Neural cell (in vitro differentiated cells): Measurements from ENCODE around the gene CD180. TPM values are rescaled to one million over a fixed set of nuclear protein-coding genes. Genes with fewer than 3 reads are reported as not detected.

ENCODE experiments used
- H2AFZ ChIP-seq: fragments of 200-600, 300-800 bp; sonication (generic), shearing (Covaris generic); 2 replicates; pipeline ENCODE4 v1.6.0; 2014; ENCODE audit warnings: low read depth, mild to moderate bottlenecking, antibody characterized with exemption, low read length, moderate library complexity
- H3F3A ChIP-seq: fragments of 200-600 bp; shearing (Covaris generic); 2 replicates; pipeline ENCODE4 v1.6.1; 2016; ENCODE audit warnings: mild to moderate bottlenecking, moderate library complexity, mixed read lengths, antibody characterized with exemption, low read length; ENCODE audit not compliant: insufficient read depth, poor library complexity, severe bottlenecking
- H3K27ac ChIP-seq: fragments of 200-600, 300-800 bp; sonication (generic), shearing (Covaris generic); 2 replicates; pipeline ENCODE4 v1.5.1; 2014; ENCODE audit warnings: mild to moderate bottlenecking, low read length, moderate library complexity
- H3K27me3 ChIP-seq: fragments of 300-800, 200-600 bp; sonication (generic), shearing (Covaris generic); 2 replicates; pipeline ENCODE4 v1.6.0; 2014; ENCODE audit warnings: mild to moderate bottlenecking, low read depth, low read length, moderate library complexity; ENCODE audit not compliant: insufficient read depth
- H3K36me3 ChIP-seq: fragments of 300-800, 200-600 bp; sonication (generic), shearing (Covaris generic); 2 replicates; pipeline ENCODE4 v1.5.1; 2014; ENCODE audit warnings: mild to moderate bottlenecking, antibody characterized with exemption, low read length, moderate library complexity; ENCODE audit not compliant: insufficient read depth
- H3K4me2 ChIP-seq: fragments of 300-800, 200-600 bp; sonication (generic), shearing (Covaris generic); 2 replicates; pipeline ENCODE4 v1.6.0; 2014; ENCODE audit warnings: mild to moderate bottlenecking, low read length
- H3K4me3 ChIP-seq: fragments of 300-800, 200-600 bp; sonication (generic), shearing (Covaris generic); 2 replicates; pipeline ENCODE4 v1.5.1; 2014; ENCODE audit warnings: mild to moderate bottlenecking, low read length, moderate library complexity
- H3K79me2 ChIP-seq: fragments of 200-600 bp; shearing (Covaris generic); replicated peaks from 2 replicates; pipeline ENCODE4 v1.6.0; 2014; ENCODE audit warnings: mild to moderate bottlenecking, low read length, moderate library complexity; ENCODE audit not compliant: insufficient read depth
- H3K9ac ChIP-seq: fragments of 300-800, 200-600 bp; sonication (generic), shearing (Covaris generic); 2 replicates; pipeline ENCODE4 v1.6.1; 2016; ENCODE audit warnings: mild to moderate bottlenecking, low read length, mixed read lengths
- H3K9me2 ChIP-seq: fragments of 200-600 bp; shearing (Covaris generic); 2 replicates; pipeline ENCODE4 v1.6.1; 2016; ENCODE audit warnings: mild to moderate bottlenecking, low read length, mixed read lengths; ENCODE audit not compliant: insufficient read depth
- H3K9me3 ChIP-seq: fragments of 200-600, 300-800 bp; sonication (generic), shearing (Covaris generic); 2 replicates; pipeline ENCODE4 v1.6.1; 2016; ENCODE audit warnings: mild to moderate bottlenecking, mixed run types, low read length, moderate library complexity, mixed read lengths
- H4K20me1 ChIP-seq: fragments of 200-600 bp; shearing (Covaris generic); 2 replicates; pipeline ENCODE4 v1.6.1; 2016; ENCODE audit warnings: mild to moderate bottlenecking, mixed run types; ENCODE audit not compliant: insufficient read depth
- CTCF ChIP-seq: fragments of 450-650 bp; IDR thresholded peaks from 2 replicates; pipeline ENCODE4 v1.5.1; 2014; ENCODE audit warnings: antibody characterized with exemption, mild to moderate bottlenecking, moderate library complexity; ENCODE audit not compliant: poor library complexity, severe bottlenecking
- EP300 ChIP-seq: fragments of 450-650 bp; conservative IDR thresholded peaks from 2 replicates; pipeline ENCODE4 v1.6.1; 2014; ENCODE audit warnings: antibody characterized with exemption, mild to moderate bottlenecking, moderate library complexity; ENCODE audit not compliant: poor library complexity, severe bottlenecking
- EZH2 ChIP-seq: fragments of 200-600, 300-800 bp; shearing (Covaris generic), sonication (generic); IDR thresholded peaks from 2 replicates; pipeline ENCODE4 v1.6.1; 2014; ENCODE audit warnings: antibody characterized with exemption, low read length, borderline replicate concordance, mild to moderate bottlenecking; ENCODE audit not compliant: insufficient read depth, poor library complexity, severe bottlenecking
- MXI1 ChIP-seq: fragments of 450-650 bp; conservative IDR thresholded peaks from 2 replicates; pipeline ENCODE4 v1.6.1; 2014; ENCODE audit warnings: antibody characterized with exemption, mild to moderate bottlenecking; ENCODE audit not compliant: poor library complexity, severe bottlenecking
- POLR2AphosphoS5 ChIP-seq: IDR thresholded peaks from 2 replicates; pipeline ENCODE4 v1.6.1; 2012
- RAD21 ChIP-seq: fragments of 450-650 bp; conservative IDR thresholded peaks from 2 replicates; pipeline ENCODE4 v1.6.1; 2014; ENCODE audit warnings: antibody characterized with exemption, mild to moderate bottlenecking, moderate library complexity
- REST ChIP-seq: IDR thresholded peaks from 2 replicates; pipeline ENCODE4 v1.6.1; 2012; ENCODE audit warnings: borderline replicate concordance
- SMC3 ChIP-seq: fragments of 450-650 bp; conservative IDR thresholded peaks from 2 replicates; pipeline ENCODE4 v1.6.1; 2014; ENCODE audit warnings: antibody characterized with exemption, mild to moderate bottlenecking, moderate library complexity; ENCODE audit not compliant: poor library complexity
- TAF1 ChIP-seq: IDR thresholded peaks from 2 replicates; pipeline ENCODE4 v1.6.1; 2012; ENCODE audit warnings: low read depth
- polyA plus RNA-seq: library from polyadenylated mRNA; depleted of rRNA; stranded (reverse); fragments of >200 nt; gene quantifications from 2 replicates; pipeline ENCODE4 v1.2.3, GENCODE V29; 2014

CD180 gene
- polyA plus RNA-seq, 1 donor from 2014 or later = not detected

- TF ChIP-seq TAF1 (no peak), EP300 (no peak), CTCF (no peak), SMC3 (no peak), POLR2AphosphoS5 (no peak), RAD21 (no peak), MXI1 (no peak), EZH2 (no peak), REST (no peak)
- Histone ChIP-seq H3K36me3 (no peaks in the 10 kb centered on the region), H3K27me3 (no peaks in the 10 kb centered on the region), H3K79me2 (no peaks in the 10 kb centered on the region), H3K4me3 (no peak overlapping the region), H3F3A (no peaks in the 10 kb centered on the region), H3K4me2 (no peak overlapping the region), H3K9me3 (no peaks in the 10 kb centered on the region), H3K27ac (no peak overlapping the region), H4K20me1 (no peaks in the 10 kb centered on the region), H3K9me2 (no peaks in the 10 kb centered on the region), H3K9ac (no peak overlapping the region), H2AFZ (no peak overlapping the region)
Measured at GRCh38 chr5:67168069-67168468, 28.5 kb downstream of the CD180 start.

- H3K9me2 ChIP-seq = no peaks in the 10 kb centered on the region
- H3K27me3 ChIP-seq = no peaks in the 10 kb centered on the region
- H3K4me2 ChIP-seq = no peak overlapping the region
- H3K79me2 ChIP-seq = no peaks in the 10 kb centered on the region
- no peaks in the 10 kb centered on the region for H4K20me1 ChIP-seq
- no peaks in the 10 kb centered on the region for H3K36me3 ChIP-seq
- TF ChIP-seq EP300 (no peak), SMC3 (no peak), POLR2AphosphoS5 (no peak), TAF1 (no peak), RAD21 (no peak), CTCF (no peak), REST (no peak), EZH2 (no peak), MXI1 (no peak)
- no peaks in the 10 kb centered on the region for H3K9me3 ChIP-seq
- no peak overlapping the region for H3K4me3 ChIP-seq
- H3K9ac ChIP-seq = no peak overlapping the region
- H2AFZ ChIP-seq = no peak overlapping the region
- no peaks in the 10 kb centered on the region for H3F3A ChIP-seq
- H3K27ac ChIP-seq = no peak overlapping the region
Measured at GRCh38 chr5:67166460-67167285, 29.9 kb downstream of the CD180 start.
